ENCODE data around the gene GRIN2A. TPM values are rescaled to one million over a fixed set of nuclear protein-coding genes. Genes with fewer than 3 reads are reported as not detected.

Gene GRIN2A
- total RNA-seq, 1 donor from 2014 or later, result not detected

DNA sequence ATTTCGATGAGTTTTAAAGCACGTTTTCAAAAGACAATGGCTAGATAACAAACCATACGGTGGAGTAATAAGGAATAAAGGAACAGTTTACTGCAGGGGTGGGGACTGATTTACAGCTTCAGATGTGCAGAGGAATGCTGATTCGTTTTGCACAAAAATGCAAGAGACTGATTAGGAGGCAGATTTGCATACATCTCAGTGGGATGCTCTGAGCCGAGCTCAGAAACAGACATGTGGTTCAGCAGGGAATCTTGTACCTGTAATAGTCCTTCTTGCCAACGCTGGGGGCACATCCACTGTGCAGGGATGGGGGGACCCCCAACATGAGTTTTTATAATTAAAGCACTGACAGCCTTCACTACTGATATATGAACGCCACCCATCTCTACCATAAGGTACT lies 308.0 kb downstream of the GRIN2A start:
- no peak for TF ChIP-seq CTCF (IDR thresholded peaks at IDR 0.05)
- no peaks in the 10 kb centered on the region for H3K4me1 Mint-ChIP-seq (ENCODE audit: unreplicated experiment)
- peaks cover 9% of the 10 kb centered on the region for H3K9me3 Mint-ChIP-seq (ENCODE audit: unreplicated experiment)

DNA sequence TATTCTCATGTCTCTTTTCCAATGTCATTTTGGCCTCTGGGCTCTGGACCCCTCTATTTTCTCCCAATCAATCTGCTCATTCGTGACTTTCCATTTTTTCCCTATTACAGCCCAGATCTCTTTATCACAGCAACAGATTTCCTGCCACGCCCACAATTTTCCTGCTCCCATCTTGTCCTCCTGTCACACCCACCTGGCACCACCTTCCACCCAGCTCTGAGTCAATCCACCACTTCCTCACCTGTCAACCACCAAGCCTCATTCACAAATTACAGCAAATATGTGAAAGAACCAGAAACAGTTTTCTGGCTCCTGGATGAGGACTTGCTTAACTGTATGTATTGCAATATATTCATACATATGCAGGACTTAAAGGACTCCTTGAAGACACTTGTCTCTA lies 311.3 kb downstream of the GRIN2A start:
- Mint-ChIP-seq H3K27ac (ENCODE audit: unreplicated experiment) (no peak overlapping the region), H3K9me3 (ENCODE audit: unreplicated experiment) (peaks cover 9% of the 10 kb centered on the region), H3K36me3 (ENCODE audit: unreplicated experiment) (no peaks in the 10 kb centered on the region), H3K27me3 (ENCODE audit: unreplicated experiment) (no peaks in the 10 kb centered on the region), H3K4me1 (ENCODE audit: unreplicated experiment) (no peaks in the 10 kb centered on the region), H3K4me3 (ENCODE audit: unreplicated experiment) (no peak overlapping the region)
- DNase-seq (ENCODE audit: extremely low spot score, unreplicated experiment), result no peak
- no peak for TF ChIP-seq CTCF (IDR thresholded peaks at IDR 0.05)

More for the DNA sequence above, 308.0 kb downstream of the GRIN2A start:
- Mint-ChIP-seq H3K36me3 (ENCODE audit: unreplicated experiment) (no peaks in the 10 kb centered on the region), H3K4me3 (ENCODE audit: unreplicated experiment) (no peak overlapping the region), H3K27me3 (ENCODE audit: unreplicated experiment) (no peaks in the 10 kb centered on the region), H3K27ac (ENCODE audit: unreplicated experiment) (no peak overlapping the region)
- DNase-seq (ENCODE audit: extremely low spot score, unreplicated experiment), result no peak

GRCh38 chr16:9869776-9870175 lies 312.5 kb downstream of the GRIN2A start:
- Mint-ChIP-seq H3K9me3 (ENCODE audit: unreplicated experiment) (peaks cover 9% of the 10 kb centered on the region), H3K27ac (ENCODE audit: unreplicated experiment) (no peak overlapping the region), H3K36me3 (ENCODE audit: unreplicated experiment) (no peaks in the 10 kb centered on the region), H3K4me1 (ENCODE audit: unreplicated experiment) (no peaks in the 10 kb centered on the region), H3K27me3 (ENCODE audit: unreplicated experiment) (no peaks in the 10 kb centered on the region), H3K4me3 (ENCODE audit: unreplicated experiment) (no peak overlapping the region)
- DNase-seq (ENCODE audit: extremely low spot score, unreplicated experiment), result no peak
- TF ChIP-seq CTCF (IDR thresholded peaks at IDR 0.05), result no peak

DNA sequence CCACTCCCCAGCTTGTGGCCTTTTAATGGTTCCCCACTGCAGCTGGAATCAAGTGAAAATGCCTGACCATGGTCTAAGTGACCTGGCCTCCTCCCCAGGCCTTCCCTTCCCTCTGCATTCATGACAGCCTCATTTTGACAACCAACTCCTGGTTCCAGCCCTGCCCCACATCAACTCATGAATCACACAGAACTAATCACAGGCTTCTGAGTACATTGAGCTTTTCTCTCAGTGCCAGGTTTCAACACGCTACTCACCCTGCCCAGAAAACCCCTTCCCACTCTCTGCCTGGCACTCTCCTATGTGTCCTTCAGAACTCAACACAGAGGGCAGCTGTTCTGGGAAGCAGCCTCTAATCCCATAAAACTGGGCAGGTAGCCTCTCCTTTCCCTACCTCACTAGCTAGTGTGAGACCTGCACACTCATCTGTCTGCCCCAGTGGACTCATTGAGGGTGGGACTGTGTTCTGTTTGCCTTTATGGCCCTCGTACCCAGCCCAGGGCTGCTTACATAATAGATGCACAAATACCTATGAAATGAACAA lies 313.6 kb downstream of the GRIN2A start:
- DNase-seq (ENCODE audit: extremely low spot score, unreplicated experiment), result no peak
- TF ChIP-seq CTCF (IDR thresholded peaks at IDR 0.05), result no peak
- Mint-ChIP-seq H3K27ac (ENCODE audit: unreplicated experiment) (no peak overlapping the region), H3K36me3 (ENCODE audit: unreplicated experiment) (no peaks in the 10 kb centered on the region), H3K9me3 (ENCODE audit: unreplicated experiment) (peaks cover 4% of the 10 kb centered on the region), H3K27me3 (ENCODE audit: unreplicated experiment) (no peaks in the 10 kb centered on the region), H3K4me1 (ENCODE audit: unreplicated experiment) (no peaks in the 10 kb centered on the region), H3K4me3 (ENCODE audit: unreplicated experiment) (no peak overlapping the region)

GRCh38 chr16:9867176-9867575 lies 315.1 kb downstream of the GRIN2A start:
- H3K36me3 Mint-ChIP-seq (ENCODE audit: unreplicated experiment), result no peaks in the 10 kb centered on the region
- no peak for DNase-seq (ENCODE audit: extremely low spot score, unreplicated experiment)
- no peaks in the 10 kb centered on the region for H3K9me3 Mint-ChIP-seq (ENCODE audit: unreplicated experiment)
- H3K27ac Mint-ChIP-seq (ENCODE audit: unreplicated experiment), result no peak overlapping the region
- no peak for TF ChIP-seq CTCF (IDR thresholded peaks at IDR 0.05)
- H3K27me3 Mint-ChIP-seq (ENCODE audit: unreplicated experiment), result no peaks in the 10 kb centered on the region
- H3K4me1 Mint-ChIP-seq (ENCODE audit: unreplicated experiment), result no peaks in the 10 kb centered on the region
- H3K4me3 Mint-ChIP-seq (ENCODE audit: unreplicated experiment), result no peak overlapping the region
